GM19025 (cell line): ENCODE measurements around the gene PADI6.
"Not testable (repeated sequence)": the region's sequence is repeated elsewhere in the genome, so short reads cannot be mapped to it uniquely, and the experiment has no call there.

ENCODE experiments used
- ATAC-seq: cut with Tn5 transposase; IDR thresholded peaks from one replicate; pipeline ENCODE4 v1.9.1; 2021; ENCODE audit warnings: mild to moderate bottlenecking, low read depth, moderate library complexity; ENCODE audit not compliant: unreplicated experiment

The PADI6 gene

DNA sequence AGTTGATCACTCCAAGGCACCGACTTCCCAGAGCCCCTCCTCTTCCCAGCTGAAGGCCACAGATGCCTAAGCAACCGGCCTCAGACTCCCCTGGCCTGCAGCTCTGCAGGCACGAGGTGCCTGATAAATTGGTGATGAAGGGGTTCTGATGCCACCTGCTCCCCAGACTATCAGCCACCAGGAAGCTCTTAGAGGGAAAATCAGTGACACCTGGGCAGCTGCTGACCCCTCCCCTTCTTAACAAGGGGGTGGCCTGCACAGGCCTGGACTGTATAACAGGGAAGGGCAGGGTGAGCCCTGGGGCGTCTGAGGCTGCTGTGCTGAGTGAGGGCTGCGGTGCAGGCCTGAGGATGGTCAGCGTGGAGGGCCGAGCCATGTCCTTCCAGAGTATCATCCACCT is at the start of gene PADI6:
Gene PADI6 (plus strand): TSS at position 301 of the 400 bp plus-strand sequence. CDS start 50 bp downstream, at position 351.
- no peak for ATAC-seq

DNA sequence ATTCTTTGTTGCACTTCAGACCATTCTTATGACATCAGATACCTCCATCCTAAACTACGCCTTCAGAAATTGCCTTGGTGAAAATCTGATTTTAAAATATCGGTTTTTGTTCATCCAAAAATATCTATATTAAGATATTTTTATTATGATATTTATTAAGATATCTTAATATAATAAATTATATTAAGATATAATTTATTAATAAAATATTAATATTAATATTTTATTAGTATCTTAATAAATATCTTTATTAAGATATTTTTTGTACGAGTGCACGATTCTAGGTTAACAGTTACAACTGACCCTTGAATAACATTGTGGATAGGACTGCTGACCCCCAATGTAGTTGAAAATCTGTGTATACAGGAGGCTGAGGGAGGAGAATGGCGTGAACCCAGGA is 43.1 kb upstream of the PADI6 start:
- no peak for ATAC-seq

DNA sequence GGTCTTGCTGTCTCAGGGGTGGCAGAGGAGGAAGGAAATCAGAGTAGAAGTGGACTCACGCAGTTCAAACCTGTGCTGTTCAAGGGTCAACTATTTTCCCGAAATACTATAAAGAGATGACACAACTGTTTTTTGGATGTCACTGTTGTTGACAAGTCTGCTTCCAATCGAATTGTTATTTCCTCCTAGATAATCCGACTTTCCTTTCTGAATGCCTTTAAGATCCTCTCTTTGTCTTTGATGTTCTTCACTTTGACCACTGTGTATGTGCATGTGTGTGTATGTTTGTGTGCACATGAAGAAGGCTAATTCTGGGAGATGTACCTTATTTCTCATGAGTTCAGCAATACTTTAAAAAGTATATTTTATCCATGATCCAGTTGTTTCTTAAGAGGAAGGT is 42.4 kb upstream of the PADI6 start:
- no peak for ATAC-seq

- ATAC-seq: no peak
These were observed 41.1 kb upstream of the PADI6 start for GRCh38 chr1:17330856-17331255.

DNA sequence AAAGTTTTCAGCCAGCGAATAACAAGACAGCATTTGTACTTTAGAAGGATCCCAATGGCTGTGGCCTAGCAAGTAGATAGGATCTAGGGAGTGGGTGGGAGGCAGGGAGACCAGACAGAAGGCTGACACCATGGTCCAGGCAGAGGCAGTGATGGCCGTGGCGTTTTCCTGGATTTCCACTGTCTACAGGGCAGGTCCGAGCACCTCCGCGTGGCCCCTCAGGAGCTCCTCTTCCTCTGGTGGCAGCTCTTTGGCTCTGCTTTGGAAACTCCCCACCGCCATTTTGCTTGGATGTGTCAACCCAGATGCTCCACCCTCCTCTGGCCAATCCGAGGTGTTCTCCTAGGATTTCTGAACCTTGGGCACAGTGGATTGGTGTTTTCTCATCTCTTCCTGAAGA is 38.9 kb upstream of the PADI6 start:
- no peak for ATAC-seq

- no peak for ATAC-seq
These were observed 35.9 kb upstream of the PADI6 start for GRCh38 chr1:17335821-17336710.

GRCh38 chr1:17338706-17339493 is 33.1 kb upstream of the PADI6 start:
- no peak for ATAC-seq

DNA sequence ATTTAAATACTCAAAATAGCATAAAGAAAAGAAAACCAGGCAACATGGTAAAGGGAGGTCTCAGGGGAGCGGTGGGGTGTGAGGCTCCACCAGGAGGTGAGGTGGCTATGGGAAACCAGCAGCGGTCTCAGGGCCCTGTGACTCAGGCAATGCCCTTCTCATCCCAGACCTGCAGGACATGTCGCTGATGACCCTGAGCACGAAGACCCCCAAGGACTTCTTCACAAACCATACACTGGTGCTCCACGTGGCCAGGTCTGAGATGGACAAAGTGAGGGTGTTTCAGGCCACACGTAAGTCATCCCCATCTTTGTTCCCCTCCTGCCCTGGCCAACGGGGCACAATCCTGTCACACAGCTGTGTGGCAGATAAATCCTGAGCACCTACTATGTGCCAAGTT is 32.5 kb upstream of the PADI6 start:
- no peak for ATAC-seq

DNA sequence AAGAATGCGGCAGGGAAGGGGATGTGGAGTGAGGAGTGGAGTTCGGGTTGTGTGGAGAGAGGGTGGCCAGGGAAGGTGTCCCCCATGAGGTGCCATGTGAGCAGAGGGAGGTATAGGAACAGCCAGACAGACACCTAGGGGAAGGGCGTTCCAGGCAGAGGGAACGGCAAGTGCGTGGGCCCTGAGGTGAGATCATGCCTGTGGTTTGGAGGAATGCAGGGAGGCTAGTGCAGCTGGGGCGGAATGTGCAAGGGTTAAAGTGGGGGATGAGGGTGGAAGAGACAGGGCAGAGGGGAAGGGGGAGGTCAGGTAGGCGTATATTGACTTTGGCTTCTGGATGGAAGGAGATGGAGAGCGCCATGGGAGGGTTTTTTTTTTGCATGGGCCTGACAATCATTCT is 31.6 kb upstream of the PADI6 start:
- ATAC-seq: no peak

DNA sequence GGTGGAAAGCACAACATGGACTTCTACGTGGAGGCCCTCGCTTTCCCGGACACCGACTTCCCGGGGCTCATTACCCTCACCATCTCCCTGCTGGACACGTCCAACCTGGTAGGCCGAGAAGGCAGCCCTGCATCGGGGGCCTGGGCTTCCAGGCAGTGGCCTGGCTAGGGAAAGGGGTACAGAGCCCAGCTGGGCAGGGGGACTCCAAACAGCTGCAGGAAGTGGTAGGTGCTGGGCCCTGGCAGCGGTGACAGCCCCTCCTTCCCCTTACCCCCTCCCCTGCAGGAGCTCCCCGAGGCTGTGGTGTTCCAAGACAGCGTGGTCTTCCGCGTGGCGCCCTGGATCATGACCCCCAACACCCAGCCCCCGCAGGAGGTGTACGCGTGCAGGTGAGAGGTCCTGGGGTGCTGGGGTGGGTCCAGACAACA is 30.0 kb upstream of the PADI6 start:
- ATAC-seq: no peak

- ATAC-seq: not testable (repeated sequence)
These were observed 26.5 kb upstream of the PADI6 start for GRCh38 chr1:17345506-17345905.

- ATAC-seq: no peak
These were observed 25.8 kb upstream of the PADI6 start for GRCh38 chr1:17346046-17346789.

DNA sequence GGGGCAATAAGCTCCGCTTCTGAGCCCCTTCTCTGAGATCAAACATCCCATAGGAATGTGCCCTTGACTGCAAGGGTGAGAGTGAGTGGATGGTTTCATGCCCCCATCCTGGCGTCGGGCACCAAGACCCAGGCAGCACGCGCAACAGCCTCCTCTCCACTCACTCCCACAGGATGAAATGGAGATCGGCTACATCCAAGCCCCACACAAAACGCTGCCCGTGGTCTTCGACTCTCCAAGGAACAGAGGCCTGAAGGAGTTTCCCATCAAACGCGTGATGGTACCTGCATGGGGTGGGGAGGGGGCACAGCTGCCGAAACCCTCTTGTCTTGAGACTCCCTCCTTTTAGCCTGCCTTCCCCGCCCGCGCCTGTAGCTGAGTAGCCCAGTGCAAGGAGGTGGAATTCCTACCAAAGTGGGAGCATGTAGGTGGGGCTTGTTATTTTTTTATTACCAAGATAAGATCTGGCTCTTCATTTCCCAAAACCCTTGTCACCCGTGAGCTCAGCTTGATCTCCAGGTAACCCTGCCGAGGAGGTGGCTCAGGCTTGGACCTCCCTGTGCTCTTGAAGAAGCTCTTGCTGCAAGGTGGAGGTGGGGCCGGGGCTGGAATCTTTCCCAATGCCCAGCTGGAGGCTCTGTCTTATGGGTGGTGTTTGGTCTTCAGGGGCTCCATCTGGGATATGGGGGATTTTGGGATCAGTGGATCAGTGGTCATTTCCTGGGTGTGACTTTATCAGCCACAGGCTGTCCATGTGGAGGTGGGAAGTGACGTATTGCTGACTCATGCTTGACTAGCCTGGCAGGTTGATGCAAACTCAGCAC is 24.0 kb upstream of the PADI6 start:
- no peak for ATAC-seq

DNA sequence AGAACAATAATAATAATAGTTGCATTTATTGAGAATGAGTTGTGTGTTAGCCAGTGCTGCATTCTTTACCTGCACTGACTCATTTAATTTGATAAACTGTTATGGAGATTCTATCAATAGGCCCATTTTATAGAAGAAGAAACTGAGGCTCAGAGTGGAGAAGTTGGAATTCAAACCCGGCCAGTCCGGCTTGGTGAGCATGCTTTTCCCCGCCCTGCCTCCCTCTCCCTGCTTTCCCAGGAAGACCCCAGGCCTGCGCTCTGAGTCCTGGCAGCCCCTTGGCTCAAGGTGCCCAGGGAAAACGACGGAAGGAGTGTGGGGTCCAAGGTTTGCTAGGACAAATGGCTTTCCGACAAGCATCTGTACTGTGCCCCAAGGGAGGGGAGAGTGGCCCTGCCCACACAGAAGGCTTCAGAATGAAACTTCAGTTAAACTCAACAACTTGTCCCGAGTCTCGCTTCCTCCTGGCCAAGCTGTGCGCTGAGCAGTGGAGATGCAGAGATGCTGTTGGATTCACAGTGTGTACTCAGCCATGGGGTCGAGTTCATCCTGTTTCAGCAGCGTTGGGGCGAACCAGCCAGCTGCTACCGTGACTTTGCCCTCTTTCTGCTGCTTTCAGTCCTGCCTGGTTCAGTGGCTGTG is 23.3 kb upstream of the PADI6 start:
- ATAC-seq: no peak

- no peak for ATAC-seq
These were observed 21.9 kb upstream of the PADI6 start for GRCh38 chr1:17350083-17350482.

GRCh38 chr1:17350928-17351446 is 21.0 kb upstream of the PADI6 start:
- ATAC-seq: no peak

DNA sequence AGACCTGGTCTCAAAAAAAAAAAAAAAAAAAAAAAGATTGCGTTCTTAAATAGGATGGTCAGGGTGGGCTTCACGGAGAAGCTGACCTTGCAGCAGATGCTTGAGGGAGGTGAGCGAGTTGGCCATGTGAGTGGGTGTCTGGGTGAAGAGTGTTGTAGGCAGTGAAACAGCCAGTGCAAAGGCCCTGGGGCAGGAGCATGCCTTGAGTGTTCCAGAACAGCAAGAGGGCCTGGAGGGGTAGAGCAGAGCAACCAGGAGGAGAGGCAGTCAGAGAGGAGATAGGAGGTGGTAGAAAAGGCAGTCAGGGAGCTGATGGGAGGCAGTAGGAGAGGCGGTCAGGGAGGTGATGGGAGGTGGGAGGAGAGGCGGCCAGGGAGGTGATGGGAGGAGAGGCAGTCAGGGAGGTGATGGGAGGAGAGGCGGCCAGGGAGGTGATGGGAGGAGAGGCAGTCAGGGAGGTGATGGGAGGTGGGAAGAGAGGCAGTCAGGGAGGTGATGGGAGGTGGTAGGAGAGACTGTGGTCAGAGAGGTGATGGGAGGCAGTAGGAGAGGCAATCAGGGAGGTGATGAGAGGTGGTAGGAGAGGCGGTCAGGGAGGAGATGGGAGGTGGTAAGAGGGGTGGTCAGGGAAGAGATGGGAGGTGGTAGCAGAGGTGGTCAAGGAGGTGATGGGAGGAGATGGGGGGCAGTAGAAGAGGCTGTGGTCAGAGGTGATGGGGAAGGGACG is 20.2 kb upstream of the PADI6 start:
- no peak for ATAC-seq

- ATAC-seq: no peak
These were observed 19.5 kb upstream of the PADI6 start for GRCh38 chr1:17352419-17352909.

DNA sequence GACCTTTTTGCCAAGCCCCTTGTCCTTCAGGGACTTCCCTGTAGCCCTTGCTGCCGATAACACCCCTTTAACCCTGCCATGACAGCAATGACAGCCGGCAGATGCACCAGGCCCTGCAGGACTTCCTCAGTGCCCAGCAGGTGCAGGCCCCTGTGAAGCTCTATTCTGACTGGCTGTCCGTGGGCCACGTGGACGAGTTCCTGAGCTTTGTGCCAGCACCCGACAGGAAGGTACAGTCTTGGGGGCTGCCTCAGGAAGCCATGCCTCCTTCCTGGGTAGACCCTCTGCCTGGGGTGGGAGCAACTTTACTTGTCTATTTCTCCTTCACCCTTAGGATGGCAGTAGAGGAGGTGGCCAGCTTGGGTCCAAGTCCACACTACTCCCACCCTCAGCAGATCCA is 16.1 kb upstream of the PADI6 start:
- no peak for ATAC-seq
